ENCODE data around the gene RBM4.
"Not testable (repeated sequence)": the region's sequence is repeated elsewhere in the genome, so short reads cannot be mapped to it uniquely, and the experiment has no call there.

The RBM4 gene, protein sequence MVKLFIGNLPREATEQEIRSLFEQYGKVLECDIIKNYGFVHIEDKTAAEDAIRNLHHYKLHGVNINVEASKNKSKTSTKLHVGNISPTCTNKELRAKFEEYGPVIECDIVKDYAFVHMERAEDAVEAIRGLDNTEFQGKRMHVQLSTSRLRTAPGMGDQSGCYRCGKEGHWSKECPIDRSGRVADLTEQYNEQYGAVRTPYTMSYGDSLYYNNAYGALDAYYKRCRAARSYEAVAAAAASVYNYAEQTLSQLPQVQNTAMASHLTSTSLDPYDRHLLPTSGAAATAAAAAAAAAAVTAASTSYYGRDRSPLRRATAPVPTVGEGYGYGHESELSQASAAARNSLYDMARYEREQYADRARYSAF

DNA sequence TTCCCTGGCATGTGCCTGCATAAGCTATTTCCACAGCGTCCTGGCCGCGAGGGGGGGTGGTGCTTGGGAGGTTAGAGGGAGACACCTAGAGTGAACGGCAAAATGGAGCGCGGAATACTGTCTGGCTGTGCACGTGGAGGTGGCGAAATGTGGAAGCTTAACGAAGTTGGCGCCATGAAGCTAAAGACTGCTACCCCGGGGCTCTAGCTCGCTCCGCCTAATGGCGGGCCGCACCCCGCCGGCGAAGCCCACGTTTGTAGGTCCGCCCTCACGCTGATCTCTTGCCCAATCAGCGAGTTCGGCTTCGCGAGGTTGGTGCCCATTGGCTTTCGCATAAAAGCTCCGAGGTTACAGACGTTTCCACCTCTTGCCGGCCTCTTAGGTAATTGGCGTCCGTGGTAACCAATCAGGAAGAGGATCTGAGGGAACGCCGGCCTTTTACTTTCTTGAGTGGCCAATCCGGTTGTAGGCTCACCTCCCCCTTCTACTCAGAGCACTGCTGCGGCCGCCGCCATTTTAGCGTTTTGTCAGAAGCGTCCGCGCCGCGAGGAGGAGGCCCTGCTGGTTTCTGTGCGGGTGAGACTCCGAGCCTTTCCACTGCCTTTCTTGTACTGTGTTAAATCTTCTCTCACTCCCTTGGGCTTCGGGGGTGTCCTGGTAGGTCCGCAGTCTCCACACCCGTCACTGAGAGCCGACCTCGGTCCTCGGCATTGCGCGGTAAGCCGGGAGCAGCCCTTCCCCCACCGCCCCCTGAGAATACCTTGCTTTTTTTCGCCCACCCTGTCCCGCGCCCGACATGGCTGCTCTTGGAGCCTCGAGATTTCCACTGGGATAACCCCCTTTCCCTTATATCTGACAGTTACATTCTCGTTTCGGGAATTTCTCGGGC, at the start of gene RBM4:
Gene RBM4 (plus strand): TSS at position 527 of the 889 bp plus-strand sequence. CDS start 1,009 bp downstream, outside the sequence.
- peak within 1 kb of the TSS; percentile 89 for H3K4me3 ChIP-seq (ENCODE audit: low read depth, low read length)
- DNase-seq (ENCODE audit: low read depth), result peak; percentile 100
- TF ChIP-seq, protein P1, sequence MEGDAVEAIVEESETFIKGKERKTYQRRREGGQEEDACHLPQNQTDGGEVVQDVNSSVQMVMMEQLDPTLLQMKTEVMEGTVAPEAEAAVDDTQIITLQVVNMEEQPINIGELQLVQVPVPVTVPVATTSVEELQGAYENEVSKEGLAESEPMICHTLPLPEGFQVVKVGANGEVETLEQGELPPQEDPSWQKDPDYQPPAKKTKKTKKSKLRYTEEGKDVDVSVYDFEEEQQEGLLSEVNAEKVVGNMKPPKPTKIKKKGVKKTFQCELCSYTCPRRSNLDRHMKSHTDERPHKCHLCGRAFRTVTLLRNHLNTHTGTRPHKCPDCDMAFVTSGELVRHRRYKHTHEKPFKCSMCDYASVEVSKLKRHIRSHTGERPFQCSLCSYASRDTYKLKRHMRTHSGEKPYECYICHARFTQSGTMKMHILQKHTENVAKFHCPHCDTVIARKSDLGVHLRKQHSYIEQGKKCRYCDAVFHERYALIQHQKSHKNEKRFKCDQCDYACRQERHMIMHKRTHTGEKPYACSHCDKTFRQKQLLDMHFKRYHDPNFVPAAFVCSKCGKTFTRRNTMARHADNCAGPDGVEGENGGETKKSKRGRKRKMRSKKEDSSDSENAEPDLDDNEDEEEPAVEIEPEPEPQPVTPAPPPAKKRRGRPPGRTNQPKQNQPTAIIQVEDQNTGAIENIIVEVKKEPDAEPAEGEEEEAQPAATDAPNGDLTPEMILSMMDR (IDR thresholded peaks at IDR 0.05; ENCODE audit: control insufficient read depth, extremely low read depth, insufficient read depth), result no peak

DNA sequence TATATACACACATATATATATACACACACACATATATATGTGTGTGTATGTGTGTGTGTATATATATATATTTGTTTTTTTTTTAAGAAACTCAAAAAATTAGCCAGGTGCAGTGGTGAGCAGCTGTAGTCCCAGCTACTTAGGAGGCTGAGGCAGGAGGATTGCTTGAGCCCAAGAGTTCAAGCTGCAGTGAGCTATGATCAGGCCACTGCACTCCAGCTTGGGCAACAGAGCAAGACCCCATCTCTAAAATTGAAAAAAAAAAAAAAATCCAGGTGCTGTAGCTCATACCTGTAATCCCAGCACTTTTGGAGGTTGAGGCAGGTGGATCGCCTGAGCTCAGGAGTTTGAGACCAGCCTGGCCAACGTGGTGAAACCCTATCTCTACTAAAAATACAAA, 49.2 kb upstream of the RBM4 start:
- not testable (repeated sequence) for DNase-seq (ENCODE audit: low read depth); H3K4me3 ChIP-seq (ENCODE audit: low read depth, low read length)

DNA sequence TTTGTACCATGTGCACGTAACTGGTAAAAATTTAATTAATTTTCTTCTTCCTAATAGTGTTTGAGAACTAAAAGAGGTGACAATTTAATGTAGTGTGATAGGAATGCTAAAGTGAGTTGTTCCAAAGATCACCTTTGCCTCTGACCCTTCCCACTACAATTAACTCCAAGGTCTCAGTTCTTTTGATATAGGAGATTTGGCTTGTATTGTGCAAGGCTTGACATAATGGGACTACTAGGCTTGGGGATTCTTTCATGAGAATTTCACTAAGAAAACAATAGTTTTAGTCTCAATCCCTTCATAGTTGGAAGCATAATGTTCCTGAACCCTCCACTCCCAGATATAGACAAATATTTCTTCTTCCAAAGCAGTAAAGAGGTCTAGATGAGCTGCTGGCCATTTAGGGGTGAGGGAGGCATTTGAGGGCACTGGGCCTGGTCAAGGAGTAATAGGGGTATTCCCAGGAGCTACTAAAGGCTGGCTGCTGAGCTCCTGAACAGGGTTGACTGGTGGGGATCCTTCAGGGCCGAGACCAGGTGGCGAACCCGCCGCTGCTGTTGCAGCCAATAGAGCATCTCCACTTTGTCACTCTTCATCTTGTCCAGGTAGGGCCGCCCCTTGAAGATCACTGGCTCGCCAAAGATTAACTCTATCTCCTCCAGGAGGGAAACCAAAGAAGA, 48.4 kb upstream of the RBM4 start:
- H3K4me3 ChIP-seq (ENCODE audit: low read depth, low read length), result no peak overlapping the region
- TF ChIP-seq, protein P1 (IDR thresholded peaks at IDR 0.05; ENCODE audit: control insufficient read depth, extremely low read depth, insufficient read depth), result no peak
- DNase-seq (ENCODE audit: low read depth), result no peak

GRCh38 chr11:66591175-66591574, 47.3 kb upstream of the RBM4 start:
- no peak overlapping the region for H3K4me3 ChIP-seq (ENCODE audit: low read depth, low read length)
- no peak for DNase-seq (ENCODE audit: low read depth)
- TF ChIP-seq, protein P1 (IDR thresholded peaks at IDR 0.05; ENCODE audit: control insufficient read depth, extremely low read depth, insufficient read depth), result no peak

- peak; percentile 75 for DNase-seq (ENCODE audit: low read depth)
- TF ChIP-seq, protein P1 (IDR thresholded peaks at IDR 0.05; ENCODE audit: control insufficient read depth, extremely low read depth, insufficient read depth), result peak; percentile 63
- peak within 1 kb of the TSS; percentile 94 for H3K4me3 ChIP-seq (ENCODE audit: low read depth, low read length)
Observed at GRCh38 chr11:66592457-66593302, 45.8 kb upstream of the RBM4 start, which contains the start of the genes CCDC87 and CCS. Gene CCDC87 (minus strand): TSS chr11:66593063. CDS start chr11:66593015, 48 bp downstream. Gene CCS (plus strand): TSS chr11:66593185. CDS start chr11:66593262, 77 bp downstream.

- DNase-seq (ENCODE audit: low read depth), result no peak
- H3K4me3 ChIP-seq (ENCODE audit: low read depth, low read length), result peak overlapping the region; percentile 94
- TF ChIP-seq, protein P1 (IDR thresholded peaks at IDR 0.05; ENCODE audit: control insufficient read depth, extremely low read depth, insufficient read depth), result no peak
Observed at GRCh38 chr11:66593303-66593635, 45.2 kb upstream of the RBM4 start.

Data from LNCaP clone FGC (cell line).